Left ventricle myocardium inferior (tissue), 1 donor: ENCODE data around the gene NRXN2. TPM values are rescaled to one million over a fixed set of nuclear protein-coding genes. Genes with fewer than 3 reads are reported as not detected.

Experiments
- DNase-seq: peaks from one replicate; pipeline ENCODE4 v3.0.0-alpha.2; 2020
- H3K27ac ChIP-seq: fragments of 200-600 bp; replicated peaks from 2 replicates; pipeline ENCODE4 v1.8.0; 2021
- H3K27me3 ChIP-seq: fragments of 200-600 bp; 2 replicates; pipeline ENCODE4 v1.8.0; 2021; ENCODE audit warnings: low read depth
- H3K36me3 ChIP-seq: fragments of 200-600 bp; 2 replicates; pipeline ENCODE4 v1.8.0; 2021
- H3K4me1 ChIP-seq: fragments of 200-600 bp; 2 replicates; pipeline ENCODE4 v1.8.0; 2021
- H3K4me3 ChIP-seq: fragments of 200-600 bp; 2 replicates; pipeline ENCODE4 v1.8.0; 2021; ENCODE audit warnings: mild to moderate bottlenecking, moderate library complexity
- H3K9me3 ChIP-seq: fragments of 200-600 bp; replicated peaks from 2 replicates; pipeline ENCODE4 v1.8.0; 2021
- intact Hi-C: fragments of 100-400 bp; cut with micrococcal nuclease; formaldehyde crosslinking; loops from one replicate; pipeline ENCODE4 v1.11.0; 2022
- total RNA-seq: library from RNA; stranded (reverse); fragmentation: NEBNext Ultra II Directional; extraction: Animal tissue kit (Norgen Biotek cat#: 25700); gene quantifications from one replicate; pipeline ENCODE4 v1.2.1, GENCODE V29; 2021
- TF ChIP-seq, protein P1 (sequence below): fragments of 200-600 bp; IDR thresholded peaks from 2 replicates; pipeline ENCODE4 v1.8.0; 2021; ENCODE audit warnings: antibody characterized with exemption, mild to moderate bottlenecking, borderline replicate concordance
- donor health status: DM: no; HTN: yes; CAD: no; lungs with severe emphysema.

The NRXN2 gene
- total RNA-seq, 1 donor from 2014 or later: 0.71 TPM

DNA sequence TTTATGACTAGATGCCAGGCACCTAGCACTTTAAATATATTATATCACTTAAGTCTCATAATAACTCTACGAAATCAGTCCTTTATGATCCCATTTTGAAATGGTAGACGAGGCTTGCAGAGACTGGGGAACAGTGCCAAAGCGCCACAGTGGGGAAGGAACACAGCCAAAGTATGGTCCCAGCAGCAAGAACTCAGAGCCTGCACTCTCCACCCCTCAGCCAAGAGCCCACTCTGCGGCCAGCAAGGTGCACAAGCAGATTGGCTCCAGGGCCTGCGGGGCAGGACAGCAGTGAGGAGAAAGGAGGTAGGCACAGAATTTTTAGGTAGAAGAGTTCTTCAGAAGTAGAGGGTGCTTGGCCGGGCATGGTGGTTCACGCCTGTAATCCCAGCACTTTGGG lies 61.4 kb downstream of the NRXN2 start:
- peaks cover 13% of the 10 kb centered on the region for H3K4me1 ChIP-seq
- no peaks in the 10 kb centered on the region for H3K36me3 ChIP-seq
- no peak overlapping the region for H3K4me3 ChIP-seq
- no peak for DNase-seq
- intact Hi-C loops: no loop called here
- H3K9me3 ChIP-seq: no peaks in the 10 kb centered on the region
- peak overlapping the region; percentile 44 for H3K27ac ChIP-seq
- peaks cover 22% of the 10 kb centered on the region for H3K27me3 ChIP-seq
- TF ChIP-seq, protein P1, sequence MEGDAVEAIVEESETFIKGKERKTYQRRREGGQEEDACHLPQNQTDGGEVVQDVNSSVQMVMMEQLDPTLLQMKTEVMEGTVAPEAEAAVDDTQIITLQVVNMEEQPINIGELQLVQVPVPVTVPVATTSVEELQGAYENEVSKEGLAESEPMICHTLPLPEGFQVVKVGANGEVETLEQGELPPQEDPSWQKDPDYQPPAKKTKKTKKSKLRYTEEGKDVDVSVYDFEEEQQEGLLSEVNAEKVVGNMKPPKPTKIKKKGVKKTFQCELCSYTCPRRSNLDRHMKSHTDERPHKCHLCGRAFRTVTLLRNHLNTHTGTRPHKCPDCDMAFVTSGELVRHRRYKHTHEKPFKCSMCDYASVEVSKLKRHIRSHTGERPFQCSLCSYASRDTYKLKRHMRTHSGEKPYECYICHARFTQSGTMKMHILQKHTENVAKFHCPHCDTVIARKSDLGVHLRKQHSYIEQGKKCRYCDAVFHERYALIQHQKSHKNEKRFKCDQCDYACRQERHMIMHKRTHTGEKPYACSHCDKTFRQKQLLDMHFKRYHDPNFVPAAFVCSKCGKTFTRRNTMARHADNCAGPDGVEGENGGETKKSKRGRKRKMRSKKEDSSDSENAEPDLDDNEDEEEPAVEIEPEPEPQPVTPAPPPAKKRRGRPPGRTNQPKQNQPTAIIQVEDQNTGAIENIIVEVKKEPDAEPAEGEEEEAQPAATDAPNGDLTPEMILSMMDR: no peak

GRCh38 chr11:64661146-64661545 lies 61.9 kb downstream of the NRXN2 start:
- peak; percentile 40 for DNase-seq
- TF ChIP-seq, protein P1: no peak
- intact Hi-C loops: no loop called here
- peak overlapping the region; percentile 38 for H3K4me3 ChIP-seq
- H3K27ac ChIP-seq: peak overlapping the region; percentile 44
- no peaks in the 10 kb centered on the region for H3K36me3 ChIP-seq
- H3K9me3 ChIP-seq: no peaks in the 10 kb centered on the region
- H3K27me3 ChIP-seq: peaks cover 22% of the 10 kb centered on the region
- peaks cover 13% of the 10 kb centered on the region for H3K4me1 ChIP-seq

DNA sequence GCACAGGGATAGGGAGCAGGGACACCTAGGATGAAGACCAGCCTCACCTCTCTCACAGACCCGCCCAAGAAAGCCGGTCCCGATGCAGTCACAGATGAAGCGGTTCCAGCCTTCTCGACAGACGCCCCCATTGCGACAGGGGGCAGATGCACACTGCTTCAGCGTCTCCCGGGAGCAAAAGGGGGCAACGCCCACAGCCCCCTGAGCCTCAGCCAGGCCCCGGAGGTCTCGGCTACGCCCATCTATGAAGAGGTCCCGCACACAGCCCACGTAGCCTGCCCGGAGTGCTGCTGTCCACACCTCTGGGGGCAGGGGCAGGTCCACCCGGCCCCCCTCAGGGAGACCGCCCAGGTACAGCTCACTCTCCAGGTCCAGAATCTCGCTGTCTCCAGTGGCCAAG lies 62.3 kb downstream of the NRXN2 start:
- Histone ChIP-seq H3K36me3 (no peaks in the 10 kb centered on the region), H3K4me1 (peaks cover 13% of the 10 kb centered on the region), H3K4me3 (peak overlapping the region; percentile 38), H3K27ac (peak overlapping the region; percentile 44), H3K27me3 (peaks cover 22% of the 10 kb centered on the region), H3K9me3 (no peaks in the 10 kb centered on the region)
- TF ChIP-seq, protein P1: no peak
- DNase-seq: no peak
- intact Hi-C loops: no loop called here

GRCh38 chr11:64660205-64660604 lies 62.8 kb downstream of the NRXN2 start:
- Histone ChIP-seq H3K36me3 (no peaks in the 10 kb centered on the region), H3K9me3 (no peaks in the 10 kb centered on the region), H3K27ac (no peak overlapping the region), H3K4me3 (no peak overlapping the region), H3K4me1 (peaks cover 13% of the 10 kb centered on the region), H3K27me3 (peaks cover 24% of the 10 kb centered on the region)
- no peak for DNase-seq
- TF ChIP-seq, protein P1: no peak
- intact Hi-C loops: no loop called here

DNA sequence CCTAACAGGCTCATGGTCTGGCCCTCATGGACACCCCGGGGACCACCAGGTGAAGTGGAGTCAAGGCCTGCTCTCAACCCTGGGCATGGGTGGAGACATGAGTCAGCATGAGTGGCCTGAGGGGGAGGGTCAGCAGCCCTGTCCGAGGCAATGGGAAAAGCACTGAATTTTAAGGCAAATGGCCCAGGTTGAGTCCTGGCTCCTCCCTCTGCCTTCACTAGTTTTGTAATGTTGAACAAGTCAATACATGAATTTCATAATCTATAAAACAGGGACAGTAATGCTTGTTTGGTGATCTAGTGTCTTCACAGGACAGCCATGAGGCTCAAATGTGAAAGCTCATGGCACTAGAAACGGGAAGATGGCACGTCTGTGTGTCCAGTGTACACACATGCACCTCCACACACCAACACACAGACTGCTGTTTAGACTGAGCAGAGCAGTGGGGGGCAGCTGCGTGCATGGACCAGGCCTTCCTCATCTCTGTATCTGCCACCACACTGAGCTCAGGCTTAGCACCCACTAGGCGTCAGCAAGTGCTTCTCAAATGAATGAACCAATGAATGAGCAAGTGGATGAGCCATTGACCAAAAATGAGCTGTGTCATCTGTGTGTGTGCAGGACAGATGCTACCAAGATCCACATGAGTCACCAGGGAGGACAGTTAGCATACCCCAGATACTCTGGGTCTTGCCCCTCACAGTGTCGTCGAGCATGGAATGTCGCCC lies 63.4 kb downstream of the NRXN2 start:
- intact Hi-C loops: no loop called here
- TF ChIP-seq, protein P1: no peak
- Histone ChIP-seq H3K36me3 (no peaks in the 10 kb centered on the region), H3K27ac (no peak overlapping the region), H3K4me3 (no peak overlapping the region), H3K4me1 (peaks cover 13% of the 10 kb centered on the region), H3K27me3 (peaks cover 30% of the 10 kb centered on the region), H3K9me3 (no peaks in the 10 kb centered on the region)
- DNase-seq: no peak
